ENCODE data around the gene ENO2.
"Not testable (repeated sequence)": the region's sequence is repeated elsewhere in the genome, so short reads cannot be mapped to it uniquely, and the experiment has no call there.

DNA sequence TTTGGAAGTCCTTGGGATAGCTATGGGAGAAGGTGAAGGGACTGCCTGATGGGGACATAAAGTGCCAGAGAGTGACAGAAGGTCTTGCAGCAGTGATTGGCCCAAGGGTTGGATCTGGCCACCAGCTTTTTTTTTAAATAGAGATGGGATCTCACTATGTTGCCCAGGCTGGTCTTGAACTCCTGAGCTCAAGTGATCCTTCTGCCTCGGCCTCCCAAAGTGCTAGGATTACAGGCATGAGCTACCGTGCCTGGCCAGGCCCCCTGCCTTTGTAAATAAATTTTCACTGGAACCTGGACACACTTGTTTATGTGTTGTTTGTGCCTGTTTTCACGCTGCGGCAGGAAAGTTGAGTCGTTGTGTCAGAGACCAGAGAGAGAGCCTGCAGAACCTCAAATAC lies 49.1 kb upstream of the ENO2 start:
- TF ChIP-seq, protein P1, sequence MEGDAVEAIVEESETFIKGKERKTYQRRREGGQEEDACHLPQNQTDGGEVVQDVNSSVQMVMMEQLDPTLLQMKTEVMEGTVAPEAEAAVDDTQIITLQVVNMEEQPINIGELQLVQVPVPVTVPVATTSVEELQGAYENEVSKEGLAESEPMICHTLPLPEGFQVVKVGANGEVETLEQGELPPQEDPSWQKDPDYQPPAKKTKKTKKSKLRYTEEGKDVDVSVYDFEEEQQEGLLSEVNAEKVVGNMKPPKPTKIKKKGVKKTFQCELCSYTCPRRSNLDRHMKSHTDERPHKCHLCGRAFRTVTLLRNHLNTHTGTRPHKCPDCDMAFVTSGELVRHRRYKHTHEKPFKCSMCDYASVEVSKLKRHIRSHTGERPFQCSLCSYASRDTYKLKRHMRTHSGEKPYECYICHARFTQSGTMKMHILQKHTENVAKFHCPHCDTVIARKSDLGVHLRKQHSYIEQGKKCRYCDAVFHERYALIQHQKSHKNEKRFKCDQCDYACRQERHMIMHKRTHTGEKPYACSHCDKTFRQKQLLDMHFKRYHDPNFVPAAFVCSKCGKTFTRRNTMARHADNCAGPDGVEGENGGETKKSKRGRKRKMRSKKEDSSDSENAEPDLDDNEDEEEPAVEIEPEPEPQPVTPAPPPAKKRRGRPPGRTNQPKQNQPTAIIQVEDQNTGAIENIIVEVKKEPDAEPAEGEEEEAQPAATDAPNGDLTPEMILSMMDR (IDR thresholded peaks at IDR 0.05): not testable (repeated sequence)
- TF ChIP-seq POLR2A (IDR thresholded peaks at IDR 0.05): not testable (repeated sequence)
